Measurements from ENCODE around the gene DUOX2. TPM values are rescaled to one million over a fixed set of nuclear protein-coding genes. Genes with fewer than 3 reads are reported as not detected.

DUOX2 gene
- total and polyA plus RNA-seq, 3 donors from 2014 or later: 1.2 to 4.8 (median 2.6) TPM

DNA sequence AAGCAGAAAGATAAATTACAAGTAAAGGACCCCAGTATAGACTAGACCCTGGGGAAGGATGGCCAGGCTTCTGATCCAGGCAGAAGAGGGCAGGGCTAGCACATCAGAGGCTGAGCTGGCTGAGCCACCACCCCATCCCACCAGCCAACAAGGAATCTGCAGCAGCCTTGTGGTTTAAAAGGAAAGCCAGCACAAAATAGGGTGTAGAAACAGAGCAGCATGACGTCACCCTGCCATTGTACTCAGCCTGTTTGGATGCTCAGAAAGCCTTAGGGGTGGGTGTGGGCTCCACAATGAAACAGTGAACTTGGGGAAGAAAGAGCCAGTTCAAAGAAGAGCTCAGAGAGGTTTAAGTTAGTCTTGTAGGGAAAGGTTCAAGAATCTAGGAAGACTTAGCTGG, 44.0 kb upstream of the DUOX2 start:
- no peaks in the 10 kb centered on the region for H3K9me3 ChIP-seq
- peaks cover 4% of the 10 kb centered on the region for H3K4me1 ChIP-seq
- H3K27ac ChIP-seq: no peak overlapping the region
- DNase-seq: no peak
- H3K4me3 ChIP-seq: no peak overlapping the region
- WGBS, 2 donors: 82 to 100% methylated on average over 1 of the region's 1 CpG
- TF ChIP-seq, protein P1, sequence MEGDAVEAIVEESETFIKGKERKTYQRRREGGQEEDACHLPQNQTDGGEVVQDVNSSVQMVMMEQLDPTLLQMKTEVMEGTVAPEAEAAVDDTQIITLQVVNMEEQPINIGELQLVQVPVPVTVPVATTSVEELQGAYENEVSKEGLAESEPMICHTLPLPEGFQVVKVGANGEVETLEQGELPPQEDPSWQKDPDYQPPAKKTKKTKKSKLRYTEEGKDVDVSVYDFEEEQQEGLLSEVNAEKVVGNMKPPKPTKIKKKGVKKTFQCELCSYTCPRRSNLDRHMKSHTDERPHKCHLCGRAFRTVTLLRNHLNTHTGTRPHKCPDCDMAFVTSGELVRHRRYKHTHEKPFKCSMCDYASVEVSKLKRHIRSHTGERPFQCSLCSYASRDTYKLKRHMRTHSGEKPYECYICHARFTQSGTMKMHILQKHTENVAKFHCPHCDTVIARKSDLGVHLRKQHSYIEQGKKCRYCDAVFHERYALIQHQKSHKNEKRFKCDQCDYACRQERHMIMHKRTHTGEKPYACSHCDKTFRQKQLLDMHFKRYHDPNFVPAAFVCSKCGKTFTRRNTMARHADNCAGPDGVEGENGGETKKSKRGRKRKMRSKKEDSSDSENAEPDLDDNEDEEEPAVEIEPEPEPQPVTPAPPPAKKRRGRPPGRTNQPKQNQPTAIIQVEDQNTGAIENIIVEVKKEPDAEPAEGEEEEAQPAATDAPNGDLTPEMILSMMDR (IDR thresholded peaks at IDR 0.05): no peak
- no peak for TF ChIP-seq POLR2A (IDR thresholded peaks at IDR 0.05)
- no peaks in the 10 kb centered on the region for H3K27me3 ChIP-seq
- intact Hi-C loops (cut with DNase I; ENCODE audit: low total_unique reads): loop anchor here (10.0 kb wide), 1 partner anchor 247 kb away; a partner anchor contains a TSS
- H3K36me3 ChIP-seq (ENCODE audit: low read depth, missing control alignments): no peaks in the 10 kb centered on the region

DNA sequence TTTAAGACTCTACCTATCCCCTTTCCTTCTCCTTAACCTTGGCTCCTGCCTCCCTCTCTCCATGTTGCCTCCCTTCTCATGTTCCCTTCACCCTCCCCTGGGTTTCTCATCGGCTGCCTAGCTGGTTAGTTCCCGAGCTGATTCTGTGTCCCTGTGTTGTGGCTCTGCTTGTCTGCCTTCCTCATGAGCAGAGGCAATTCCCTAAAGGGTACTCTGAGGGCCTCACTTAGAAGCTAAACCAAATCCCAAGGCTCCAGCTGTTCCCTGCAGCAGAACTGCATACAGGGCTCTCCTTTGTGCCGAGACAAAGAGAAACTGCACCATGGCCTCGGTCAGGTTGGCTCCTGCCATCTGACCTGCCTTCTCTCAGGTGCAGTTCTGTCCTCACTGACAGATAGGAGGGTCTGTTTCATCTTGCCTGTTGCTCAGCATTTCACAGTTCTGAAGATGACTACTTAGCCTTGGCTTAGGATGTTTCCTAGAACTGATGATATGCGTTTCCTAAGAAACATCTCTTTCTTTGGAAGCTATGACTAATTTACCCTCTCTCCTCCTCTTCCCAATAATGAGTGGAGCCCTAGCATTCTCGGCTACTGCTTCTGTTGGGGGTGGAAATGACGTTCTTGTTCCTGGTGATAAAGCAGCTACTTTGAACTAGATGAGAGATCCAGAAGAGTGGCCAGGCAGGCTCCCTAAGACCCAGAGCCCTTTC, 42.9 kb upstream of the DUOX2 start:
- Histone ChIP-seq H3K27me3 (no peaks in the 10 kb centered on the region), H3K36me3 (ENCODE audit: low read depth, missing control alignments) (no peaks in the 10 kb centered on the region), H3K4me1 (no peaks in the 10 kb centered on the region), H3K27ac (no peak overlapping the region), H3K4me3 (no peak overlapping the region), H3K9me3 (no peaks in the 10 kb centered on the region)
- TF ChIP-seq, protein P1 (IDR thresholded peaks at IDR 0.05): no peak
- TF ChIP-seq POLR2A (IDR thresholded peaks at IDR 0.05): no peak
- 64 to 74% methylated on average over 6 to 7 of the region's 7 CpGs for WGBS, 2 donors
- intact Hi-C loops (cut with DNase I; ENCODE audit: low total_unique reads): loop anchor here (10.0 kb wide), 1 partner anchor 248 kb away; a partner anchor contains a TSS
- no peak for DNase-seq

DNA sequence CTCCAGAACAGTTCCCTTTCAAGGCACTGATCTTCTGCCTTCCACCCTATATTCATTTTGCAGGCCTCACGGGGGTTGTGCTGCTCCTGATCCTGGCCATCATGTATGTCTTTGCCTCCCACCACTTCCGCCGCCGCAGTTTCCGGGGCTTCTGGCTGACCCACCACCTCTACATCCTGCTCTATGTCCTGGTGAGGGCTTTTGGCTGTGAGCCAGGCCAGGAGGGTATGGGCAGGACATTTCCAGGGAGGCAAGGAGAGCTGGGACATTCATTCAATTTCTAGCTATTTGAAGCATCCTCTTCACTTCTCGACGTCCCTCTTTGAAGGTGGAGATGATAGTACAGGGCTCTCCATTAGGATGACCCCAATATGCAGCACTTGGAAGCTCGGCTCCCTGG, 41.8 kb upstream of the DUOX2 start:
- Histone ChIP-seq H3K27me3 (no peaks in the 10 kb centered on the region), H3K9me3 (no peaks in the 10 kb centered on the region), H3K27ac (no peak overlapping the region), H3K4me3 (no peak overlapping the region), H3K4me1 (no peaks in the 10 kb centered on the region), H3K36me3 (ENCODE audit: low read depth, missing control alignments) (no peaks in the 10 kb centered on the region)
- no peak for DNase-seq
- intact Hi-C loops (cut with DNase I; ENCODE audit: low total_unique reads): loop anchor here (10.0 kb wide), 1 partner anchor 249 kb away; a partner anchor contains a TSS
- WGBS, 2 donors: 68 to 86% methylated on average over 7 to 8 of the region's 8 CpGs
- no peak for TF ChIP-seq POLR2A (IDR thresholded peaks at IDR 0.05)
- TF ChIP-seq, protein P1 (IDR thresholded peaks at IDR 0.05): no peak

DNA sequence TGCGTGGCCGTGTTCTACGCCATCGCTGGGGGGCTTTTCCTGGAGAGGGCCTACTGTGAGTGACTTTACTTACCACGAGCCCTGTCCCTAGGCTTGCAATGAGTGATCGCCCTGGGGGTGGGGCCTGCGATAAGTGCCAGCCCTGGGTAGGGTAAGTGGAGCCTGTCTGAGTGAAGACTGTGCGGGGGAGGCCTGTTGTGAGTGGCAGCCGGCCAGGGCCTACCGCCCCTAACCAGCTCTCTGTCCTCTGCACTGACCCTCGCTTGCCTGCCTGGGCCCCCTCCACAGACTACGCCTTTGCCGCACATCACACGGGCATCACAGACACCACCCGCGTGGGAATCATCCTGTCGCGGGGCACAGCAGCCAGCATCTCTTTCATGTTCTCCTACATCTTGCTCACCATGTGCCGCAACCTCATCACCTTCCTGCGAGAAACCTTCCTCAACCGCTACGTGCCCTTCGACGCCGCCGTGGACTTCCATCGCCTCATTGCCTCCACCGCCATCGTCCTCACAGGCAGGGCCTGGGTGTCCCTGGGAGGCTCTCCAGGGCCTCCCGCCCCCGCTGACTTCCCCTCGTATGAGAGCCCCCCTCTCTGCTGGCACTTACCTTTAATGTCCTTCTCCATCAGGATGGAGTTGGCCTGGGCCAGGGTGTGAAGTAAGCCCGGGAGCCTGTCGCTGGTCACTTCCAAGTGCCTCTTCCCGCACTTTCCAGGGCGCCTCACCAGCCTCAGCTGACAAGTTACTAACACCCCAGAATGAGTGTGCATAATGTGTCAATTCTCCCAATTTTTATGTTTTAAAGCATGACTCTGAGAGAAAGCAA, 38.2 kb upstream of the DUOX2 start:
- TF ChIP-seq POLR2A (IDR thresholded peaks at IDR 0.05): no peak
- TF ChIP-seq, protein P1 (IDR thresholded peaks at IDR 0.05): no peak
- no peak overlapping the region for H3K4me3 ChIP-seq
- no peaks in the 10 kb centered on the region for H3K9me3 ChIP-seq
- intact Hi-C loops (cut with DNase I; ENCODE audit: low total_unique reads): loop anchor here (10.0 kb wide), 1 partner anchor 253 kb away; a partner anchor contains a TSS
- no peaks in the 10 kb centered on the region for H3K27me3 ChIP-seq
- H3K27ac ChIP-seq: no peak overlapping the region
- H3K4me1 ChIP-seq: no peaks in the 10 kb centered on the region
- no peaks in the 10 kb centered on the region for H3K36me3 ChIP-seq (ENCODE audit: low read depth, missing control alignments)
- DNase-seq: no peak
- 72 to 75% methylated on average over 36 of the region's 36 CpGs for WGBS, 2 donors

Measured in testis (tissue), 3 donors.